Activated CD8-positive, alpha-beta memory T cell treated with anti-CD3 and anti-CD28 coated beads, Interleukin-2, amount 50 U/mL, for 1 hour (primary cell): ENCODE measurements around the gene PSMG3.

Experiments
- DNase-seq: peaks from one replicate; pipeline ENCODE4 v3.0.0-alpha.2; 2020; ENCODE audit errors: extremely low read depth

The PSMG3 gene

GRCh38 chr7:1558841-1559625, 10.8 kb downstream of the PSMG3 start:
- DNase-seq, result no peak

GRCh38 chr7:1558181-1558811, 11.5 kb downstream of the PSMG3 start:
- no peak for DNase-seq

GRCh38 chr7:1557771-1558170, 12.1 kb downstream of the PSMG3 start:
- no peak for DNase-seq

- no peak for DNase-seq
These were observed 12.8 kb downstream of the PSMG3 start for GRCh38 chr7:1557006-1557405.

GRCh38 chr7:1555813-1556543, 13.9 kb downstream of the PSMG3 start, which contains the start of gene TMEM184A:
Gene TMEM184A (minus strand): TSS chr7:1556205. CDS start chr7:1555484, 721 bp downstream.
- DNase-seq, result no peak

GRCh38 chr7:1555046-1555812, 14.6 kb downstream of the PSMG3 start:
- DNase-seq, result no peak

GRCh38 chr7:1554333-1555045, 15.3 kb downstream of the PSMG3 start:
- DNase-seq, result no peak

- DNase-seq, result no peak
These were observed 16.2 kb downstream of the PSMG3 start for GRCh38 chr7:1553512-1554210.

GRCh38 chr7:1552200-1552599, 17.6 kb downstream of the PSMG3 start:
- no peak for DNase-seq

GRCh38 chr7:1550846-1551155, 19.0 kb downstream of the PSMG3 start:
- no peak for DNase-seq

- DNase-seq, result no peak
These were observed 19.6 kb downstream of the PSMG3 start for GRCh38 chr7:1550005-1550845.

- DNase-seq, result no peak
These were observed 20.4 kb downstream of the PSMG3 start for GRCh38 chr7:1549357-1550004.

- DNase-seq, result no peak
These were observed 20.9 kb downstream of the PSMG3 start for GRCh38 chr7:1548944-1549343.

- no peak for DNase-seq
These were observed 21.4 kb downstream of the PSMG3 start for GRCh38 chr7:1548438-1548831.

- DNase-seq, result no peak
These were observed 21.9 kb downstream of the PSMG3 start for GRCh38 chr7:1547777-1548437.

- DNase-seq, result no peak
These were observed 22.7 kb downstream of the PSMG3 start for GRCh38 chr7:1546909-1547776.

- DNase-seq, result no peak
These were observed 23.4 kb downstream of the PSMG3 start for GRCh38 chr7:1546274-1546908.
